B cell (primary cell): ENCODE measurements around the gene ITPR3. TPM values are rescaled to one million over a fixed set of nuclear protein-coding genes. Genes with fewer than 3 reads are reported as not detected.

ENCODE experiments used
- ATAC-seq: fragments of 200-7000 bp; cut with Tn5 transposase; one replicate; pipeline ENCODE4 v1.10.0; 2021; ENCODE audit warnings: low read depth, mild to moderate bottlenecking, moderate number of reproducible peaks, moderate library complexity
- CTCF ChIA-PET: fragments of 350-600 bp; sonication (Branson Sonifier 250); formaldehyde crosslinking; loops from one replicate; lab custom pipeline; 2021; ENCODE audit warnings: antibody characterized with exemption, inconsistent platforms; lab: Charles Lee
- POLR2A ChIA-PET: fragments of 350-600 bp; sonication (Branson Sonifier 250); formaldehyde crosslinking; loops from one replicate; lab custom pipeline; 2021; ENCODE audit warnings: antibody characterized with exemption; lab: Charles Lee
- DNase-seq: peaks from one replicate; pipeline ENCODE4 v3.0.0; 2013
- H2AFZ ChIP-seq: 2 replicates; pipeline ENCODE4 v1.6.1; 2012; ENCODE audit warnings: mild to moderate bottlenecking, low read depth, low read length; ENCODE audit not compliant: insufficient read depth, poor library complexity, severe bottlenecking
- H3K27ac ChIP-seq, 2 donors: 1 replicate in 1 of 2; 2 replicates in 1 of 2; pipeline ENCODE4 v1.5.1; 2012 to 2013; ENCODE audit warnings: low read length in 2 of 2, mild to moderate bottlenecking in 2 of 2, moderate library complexity in 1 of 2
- H3K27me3 ChIP-seq, 4 experiments: fragments of 200-600 bp in 1 of 4; sonication (generic) in 1 of 4; replicated peaks in 1 of 4; 1 replicate in 2 of 4; 2 replicates in 2 of 4; pipeline versions ENCODE4 v1.6.1 to v1.7.0; 2013 to 2016; ENCODE audit warnings: low read length in 3 of 4, mild to moderate bottlenecking in 2 of 4, mixed read lengths in 1 of 4, moderate library complexity in 1 of 4; ENCODE audit not compliant: insufficient read depth in 4 of 4, control insufficient read depth in 3 of 4; ENCODE audit errors: control extremely low read depth in 1 of 4
- H3K36me3 ChIP-seq, 2 experiments: replicated peaks in 1 of 2; 1 replicate in 1 of 2; 2 replicates in 1 of 2; pipeline versions ENCODE4 v1.6.1 to v1.7.1; 2013; ENCODE audit warnings: low read length in 1 of 2; ENCODE audit not compliant: insufficient read depth in 2 of 2, control insufficient read depth in 1 of 2; ENCODE audit errors: control extremely low read depth in 1 of 2, extremely low read depth in 1 of 2
- H3K4me1 ChIP-seq, 2 donors: fragments of 200-600 bp in 1 of 2; sonication (generic) in 1 of 2; 1 replicate in 1 of 2; 2 replicates in 1 of 2; pipeline versions ENCODE4 v1.5.1 to v1.6.1; 2013 to 2017; ENCODE audit warnings: low read length in 2 of 2; ENCODE audit not compliant: control insufficient read depth in 2 of 2, insufficient read depth in 2 of 2
- H3K4me2 ChIP-seq: replicated peaks from 2 replicates; pipeline ENCODE3; 2012; ENCODE audit warnings: mild to moderate bottlenecking, low read depth, low read length; ENCODE audit not compliant: poor library complexity, severe bottlenecking
- H3K4me3 ChIP-seq, 5 experiments: fragments of 200-600 bp in 1 of 5; sonication (generic) in 1 of 5; 1 replicate in 3 of 5; 2 replicates in 2 of 5; pipeline versions ENCODE4 v1.5.1 to v1.7.0; 2011 to 2016; ENCODE audit warnings: low read length in 4 of 5, mild to moderate bottlenecking in 4 of 5, low read depth in 2 of 5, control low read depth in 1 of 5, moderate library complexity in 1 of 5; ENCODE audit not compliant: insufficient read depth in 1 of 5; ENCODE audit errors: control extremely low read depth in 1 of 5, extremely low read depth in 1 of 5
- H3K79me2 ChIP-seq: fragments of 200-600 bp; sonication (generic); one replicate; pipeline ENCODE4 v1.6.0; 2016; ENCODE audit warnings: low read length; ENCODE audit not compliant: control insufficient read depth, insufficient read depth
- H3K9ac ChIP-seq: fragments of 200-600 bp; sonication (generic); 2 replicates; pipeline ENCODE4 v1.6.1; 2017; ENCODE audit warnings: mild to moderate bottlenecking, low read length, moderate library complexity
- H3K9me3 ChIP-seq, 3 donors: one replicate each; pipeline versions ENCODE4 v1.6.1 to v1.7.1; 2013; ENCODE audit warnings: low read length in 2 of 3; ENCODE audit not compliant: control insufficient read depth in 2 of 3, insufficient read depth in 1 of 3; ENCODE audit errors: control extremely low read depth in 1 of 3
- H4K20me1 ChIP-seq: 2 replicates; pipeline ENCODE4 v1.6.0; 2012; ENCODE audit warnings: mild to moderate bottlenecking, low read length; ENCODE audit not compliant: insufficient read depth, control insufficient read depth, poor library complexity, severe bottlenecking
- H3K27ac Mint-ChIP-seq: one replicate; pipeline ENCODE4 v1.8.0; 2021; ENCODE audit warnings: mixed read lengths
- H3K27me3 Mint-ChIP-seq: one replicate; pipeline ENCODE4 v1.8.0; 2021; ENCODE audit warnings: mixed read lengths
- H3K4me1 Mint-ChIP-seq: one replicate; pipeline ENCODE4 v1.8.0; 2021; ENCODE audit warnings: mixed read lengths
- H3K4me3 Mint-ChIP-seq: one replicate; pipeline ENCODE4 v1.8.0; 2021; ENCODE audit warnings: mixed read lengths
- H3K9me3 Mint-ChIP-seq: one replicate; pipeline ENCODE4 v1.8.0; 2022; ENCODE audit warnings: mixed read lengths; ENCODE audit not compliant: insufficient read depth
- EZH2 ChIP-seq: IDR thresholded peaks from 2 replicates; pipeline ENCODE4 v1.6.1; 2012; ENCODE audit warnings: borderline replicate concordance, low read depth, mild to moderate bottlenecking, moderate library complexity, low read length; ENCODE audit not compliant: insufficient read depth, poor library complexity, severe bottlenecking
- WGBS: methylation state at CpG from one replicate; pipeline ENCODE4 v1.1.5; 2013; ENCODE audit warnings: missing lambda C conversion rate; ENCODE audit not compliant: insufficient coverage; 5-methylcytosine and 5-hydroxymethylcytosine counted together
- intact Hi-C: fragments of 100-400 bp; cut with micrococcal nuclease; formaldehyde crosslinking; loops from one replicate; pipeline ENCODE4 v1.10.0; 2022
- polyA plus RNA-seq: library from polyadenylated mRNA; depleted of rRNA; stranded (reverse); fragments of >200 nt; gene quantifications from 2 replicates; pipeline ENCODE4 v1.2.3, GENCODE V29; 2012
- total RNA-seq, 2 donors: library from RNA; stranded (reverse); fragments of 120-200 nt in 1 of 2; gene quantifications; 1 replicate in 1 of 2; 2 replicates in 1 of 2; pipeline versions ENCODE4 v1.2.3 to v1.2.4, GENCODE V29; 2013 to 2022
- TF ChIP-seq, protein P1 (sequence below): fragments of 200-600 bp; IDR thresholded peaks from one replicate; pipeline ENCODE4 v1.8.0; 2022; ENCODE audit warnings: antibody characterized with exemption, mild to moderate bottlenecking

Gene ITPR3
- total and polyA plus RNA-seq, 2 donors (not counting 1 experiment from before 2014, with no cell fraction given) = 61.9 to 67.6 TPM

DNA sequence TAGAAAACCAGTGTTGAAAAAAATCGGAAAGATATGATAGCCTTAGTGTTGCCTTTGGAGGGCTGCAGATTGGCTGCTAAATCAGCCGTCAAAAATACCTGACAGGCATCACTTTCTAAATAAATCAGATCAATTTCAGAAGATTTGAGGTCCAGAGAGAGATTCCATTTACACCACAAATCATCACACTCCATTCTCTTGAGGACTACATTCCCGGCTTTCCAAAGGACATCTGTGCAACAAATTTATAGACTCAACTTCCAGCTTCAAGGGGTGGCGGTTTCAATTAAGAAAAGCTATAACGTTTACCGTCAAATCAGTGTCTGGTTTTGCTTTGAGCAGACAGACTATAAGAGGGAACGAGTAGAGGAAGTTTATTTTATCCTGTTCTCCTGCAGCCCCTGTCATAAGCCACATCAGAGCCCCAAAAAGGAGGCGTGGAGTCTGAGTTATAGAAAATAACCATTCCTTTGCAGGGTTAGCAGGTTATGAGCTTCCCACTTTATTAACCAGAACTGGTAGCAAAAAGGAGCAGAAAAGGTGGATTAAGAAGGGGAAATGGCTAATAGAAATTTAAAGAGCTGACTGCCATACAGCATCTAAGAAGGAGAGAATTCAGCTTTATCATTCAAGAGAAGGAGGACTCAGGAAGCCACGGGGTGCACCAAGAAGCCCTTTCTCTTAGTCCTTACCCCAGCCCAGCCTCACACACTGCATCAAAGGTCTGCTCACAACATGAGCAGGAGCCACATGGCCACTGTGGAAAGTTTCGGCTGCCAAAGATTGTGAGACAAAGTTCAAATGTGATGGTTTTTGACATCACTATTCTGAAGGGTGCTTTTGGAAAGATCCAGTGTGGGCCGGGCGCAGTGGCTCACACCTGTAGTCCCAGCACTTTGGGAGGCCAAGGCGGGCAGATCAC is 103.2 kb downstream of the ITPR3 start:
- DNase-seq (no peak), ATAC-seq (no peak)
- no peak overlapping the region for H3K9ac ChIP-seq
- Mint-ChIP-seq H3K4me3 (no peak overlapping the region), H3K9me3 (no peaks in the 10 kb centered on the region), H3K4me1 (peaks cover 36% of the 10 kb centered on the region), H3K27ac (no peak overlapping the region), H3K27me3 (peaks cover 30% of the 10 kb centered on the region)
- H3K4me2 ChIP-seq = no peak overlapping the region
- intact Hi-C loops = no loop called here
- H3K9me3 ChIP-seq = no peaks in the 10 kb centered on the region
- H3K36me3 ChIP-seq = no peaks in the 10 kb centered on the region
- no peaks in the 10 kb centered on the region for H3K79me2 ChIP-seq
- H3K27ac ChIP-seq = no peak overlapping the region
- H2AFZ ChIP-seq = no peak overlapping the region
- WGBS = 76% methylated on average over 4 of the region's 13 CpGs
- POLR2A ChIA-PET = no interaction called here
- no peaks in the 10 kb centered on the region for H3K27me3 ChIP-seq
- peaks cover 11 to 22% of the 10 kb centered on the region in 2 donors for H3K4me1 ChIP-seq
- CTCF ChIA-PET = interaction anchor here (0.6 to 1.2 kb wide), 3 partner anchors 47 to 134 kb away, joined by 3 read pairs; no protein-coding TSS in a partner anchor
- TF ChIP-seq, protein P1, sequence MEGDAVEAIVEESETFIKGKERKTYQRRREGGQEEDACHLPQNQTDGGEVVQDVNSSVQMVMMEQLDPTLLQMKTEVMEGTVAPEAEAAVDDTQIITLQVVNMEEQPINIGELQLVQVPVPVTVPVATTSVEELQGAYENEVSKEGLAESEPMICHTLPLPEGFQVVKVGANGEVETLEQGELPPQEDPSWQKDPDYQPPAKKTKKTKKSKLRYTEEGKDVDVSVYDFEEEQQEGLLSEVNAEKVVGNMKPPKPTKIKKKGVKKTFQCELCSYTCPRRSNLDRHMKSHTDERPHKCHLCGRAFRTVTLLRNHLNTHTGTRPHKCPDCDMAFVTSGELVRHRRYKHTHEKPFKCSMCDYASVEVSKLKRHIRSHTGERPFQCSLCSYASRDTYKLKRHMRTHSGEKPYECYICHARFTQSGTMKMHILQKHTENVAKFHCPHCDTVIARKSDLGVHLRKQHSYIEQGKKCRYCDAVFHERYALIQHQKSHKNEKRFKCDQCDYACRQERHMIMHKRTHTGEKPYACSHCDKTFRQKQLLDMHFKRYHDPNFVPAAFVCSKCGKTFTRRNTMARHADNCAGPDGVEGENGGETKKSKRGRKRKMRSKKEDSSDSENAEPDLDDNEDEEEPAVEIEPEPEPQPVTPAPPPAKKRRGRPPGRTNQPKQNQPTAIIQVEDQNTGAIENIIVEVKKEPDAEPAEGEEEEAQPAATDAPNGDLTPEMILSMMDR = no peak
- TF ChIP-seq EZH2 = no peak
- no peaks in the 10 kb centered on the region for H4K20me1 ChIP-seq
- H3K4me3 ChIP-seq = no peak overlapping the region

DNA sequence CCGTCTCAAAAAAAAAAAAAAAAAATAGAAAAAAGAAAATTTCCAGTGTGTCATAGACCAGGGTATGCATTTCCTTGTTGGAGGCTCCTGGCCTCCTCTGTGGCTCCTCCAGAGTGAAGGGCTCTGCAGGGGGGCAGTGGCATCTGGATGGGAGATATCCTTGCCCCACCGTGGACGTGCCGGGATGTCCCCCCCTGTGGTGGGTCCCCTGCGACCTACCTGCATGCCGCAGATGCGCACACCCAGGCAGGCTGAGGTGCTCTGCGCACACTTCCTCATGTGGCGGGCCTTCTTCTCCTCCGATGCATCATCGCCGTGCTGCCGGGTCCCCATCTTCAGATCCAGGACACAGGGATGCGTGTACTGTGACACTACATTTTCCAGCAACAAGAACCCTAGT is 104.1 kb downstream of the ITPR3 start:
- Mint-ChIP-seq H3K9me3 (no peaks in the 10 kb centered on the region), H3K27me3 (peaks cover 34% of the 10 kb centered on the region), H3K27ac (no peak overlapping the region), H3K4me1 (peaks cover 32% of the 10 kb centered on the region), H3K4me3 (no peak overlapping the region)
- Histone ChIP-seq H3K9me3 (no peaks in the 10 kb centered on the region), H4K20me1 (no peaks in the 10 kb centered on the region), H3K4me2 (no peak overlapping the region), H3K4me3 (no peak overlapping the region), H3K27me3 (no peaks in the 10 kb centered on the region), H3K4me1 (peaks cover 11 to 22% of the 10 kb centered on the region in 2 donors), H3K27ac (no peak overlapping the region), H2AFZ (no peak overlapping the region), H3K9ac (no peak overlapping the region), H3K36me3 (no peaks in the 10 kb centered on the region), H3K79me2 (no peaks in the 10 kb centered on the region)
- DNase-seq (no peak), ATAC-seq (no peak)
- ChIA-PET CTCF (interaction anchor here (1.0 to 1.1 kb wide), 2 partner anchors 20 to 47 kb away, joined by 4 to 5 read pairs; no protein-coding TSS in a partner anchor), POLR2A (no interaction called here)
- intact Hi-C loops = no loop called here
- TF ChIP-seq, protein P1 = no peak
- TF ChIP-seq EZH2 = no peak
- 97% methylated on average over 13 of the region's 14 CpGs for WGBS
